ENCODE results near the gene RNF207. TPM values are rescaled to one million over a fixed set of nuclear protein-coding genes. Genes with fewer than 3 reads are reported as not detected.
"Not testable (repeated sequence)": the region's sequence is repeated elsewhere in the genome, so short reads cannot be mapped to it uniquely, and the experiment has no call there.

RNF207 gene
- total RNA-seq, 2 donors from 2014 or later = 35.8 to 38.3 TPM

GRCh38 chr1:6218375-6219164 lies 12.7 kb downstream of the RNF207 start:
- DNase-seq (no peak), ATAC-seq (no peak)
- intact Hi-C loops (cut with DNase I) = no loop called here

GRCh38 chr1:6219641-6220040 lies 13.7 kb downstream of the RNF207 start:
- DNase-seq; intact Hi-C loops (cut with DNase I); ATAC-seq: not testable (repeated sequence)

DNA sequence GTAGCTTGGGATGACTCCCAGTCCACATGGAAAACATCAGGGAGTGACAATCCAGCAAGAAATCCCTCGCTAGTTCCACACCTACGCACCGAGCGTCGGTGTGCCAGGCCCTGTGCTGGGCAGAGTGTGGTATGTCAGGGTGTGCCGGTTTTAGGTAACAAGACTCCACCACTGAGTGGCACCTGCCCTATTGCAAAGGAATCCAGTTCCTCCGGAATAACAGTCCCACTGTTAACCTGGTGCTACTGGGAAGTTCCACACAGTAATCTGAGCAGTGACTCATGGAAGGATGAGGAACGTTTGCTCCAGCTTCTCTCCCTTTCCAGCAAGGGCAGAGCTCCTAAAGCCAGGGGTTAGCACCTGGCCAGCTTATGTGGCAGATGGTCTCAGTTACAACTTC lies 14.3 kb downstream of the RNF207 start:
- DNase-seq (no peak), ATAC-seq (no peak)
- intact Hi-C loops (cut with DNase I) = no loop called here

GRCh38 chr1:6221210-6221784 lies 15.4 kb downstream of the RNF207 start:
- DNase-seq (no peak), ATAC-seq (no peak)
- intact Hi-C loops (cut with DNase I) = no loop called here

DNA sequence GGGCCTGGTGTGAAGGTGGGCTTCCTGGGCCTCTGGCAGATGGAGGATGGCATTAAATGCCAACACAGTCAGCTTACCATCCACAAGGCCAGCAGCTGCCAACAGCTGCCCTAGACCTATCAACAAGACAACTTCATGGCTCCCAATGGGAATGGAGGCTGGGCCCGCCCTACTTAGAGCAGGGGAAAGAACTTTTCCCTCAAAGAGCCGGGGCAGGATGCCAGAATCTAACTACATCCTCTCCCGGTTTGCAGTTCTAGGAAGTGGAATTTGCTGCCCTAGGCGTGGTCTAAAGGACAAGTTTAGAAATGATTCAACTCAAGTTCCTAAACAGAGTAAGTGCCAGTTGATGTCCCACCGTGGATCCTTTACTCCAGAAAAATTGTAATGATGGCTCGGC lies 16.7 kb downstream of the RNF207 start:
- ATAC-seq (peak; percentile 77 to 78), DNase-seq (peak; percentile 90)
- intact Hi-C loops (cut with DNase I) = no loop called here

DNA sequence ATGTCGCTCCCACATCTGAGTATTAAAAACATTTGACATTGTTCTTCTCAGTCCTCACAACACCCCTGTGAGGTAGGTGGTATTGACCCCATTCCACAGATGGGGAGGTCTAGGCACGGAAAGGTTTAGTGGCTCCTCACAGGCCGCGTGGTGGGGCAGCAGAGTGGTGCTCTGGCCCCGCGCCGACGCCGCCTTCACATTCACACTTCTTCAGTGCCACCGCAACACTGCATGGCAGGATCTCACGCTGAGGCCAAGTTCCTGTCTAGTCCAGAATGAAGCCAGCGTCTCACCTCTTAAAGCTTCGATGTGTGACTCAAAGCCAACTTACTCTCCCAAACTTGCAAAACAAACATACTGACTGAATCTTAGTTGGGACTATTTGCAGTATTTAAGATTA lies 17.7 kb downstream of the RNF207 start:
- ATAC-seq (peak; percentile 77 to 82), DNase-seq (peak; percentile 65)
- intact Hi-C loops (cut with DNase I) = no loop called here

- intact Hi-C loops (cut with DNase I) = no loop called here
- no peak for DNase-seq
Observed at GRCh38 chr1:6224718-6225117, 18.8 kb downstream of the RNF207 start.

GRCh38 chr1:6225651-6226050 lies 19.7 kb downstream of the RNF207 start:
- DNase-seq (no peak), ATAC-seq (no peak)
- intact Hi-C loops (cut with DNase I) = no loop called here

More at GRCh38 chr1:6224718-6225117, 18.8 kb downstream of the RNF207 start:
- ATAC-seq = peak in 1 of 2 donors; percentile 9

GRCh38 chr1:6233376-6233775 lies 27.5 kb downstream of the RNF207 start:
- ATAC-seq (no peak), DNase-seq (no peak)
- intact Hi-C loops (cut with DNase I) = no loop called here

DNA sequence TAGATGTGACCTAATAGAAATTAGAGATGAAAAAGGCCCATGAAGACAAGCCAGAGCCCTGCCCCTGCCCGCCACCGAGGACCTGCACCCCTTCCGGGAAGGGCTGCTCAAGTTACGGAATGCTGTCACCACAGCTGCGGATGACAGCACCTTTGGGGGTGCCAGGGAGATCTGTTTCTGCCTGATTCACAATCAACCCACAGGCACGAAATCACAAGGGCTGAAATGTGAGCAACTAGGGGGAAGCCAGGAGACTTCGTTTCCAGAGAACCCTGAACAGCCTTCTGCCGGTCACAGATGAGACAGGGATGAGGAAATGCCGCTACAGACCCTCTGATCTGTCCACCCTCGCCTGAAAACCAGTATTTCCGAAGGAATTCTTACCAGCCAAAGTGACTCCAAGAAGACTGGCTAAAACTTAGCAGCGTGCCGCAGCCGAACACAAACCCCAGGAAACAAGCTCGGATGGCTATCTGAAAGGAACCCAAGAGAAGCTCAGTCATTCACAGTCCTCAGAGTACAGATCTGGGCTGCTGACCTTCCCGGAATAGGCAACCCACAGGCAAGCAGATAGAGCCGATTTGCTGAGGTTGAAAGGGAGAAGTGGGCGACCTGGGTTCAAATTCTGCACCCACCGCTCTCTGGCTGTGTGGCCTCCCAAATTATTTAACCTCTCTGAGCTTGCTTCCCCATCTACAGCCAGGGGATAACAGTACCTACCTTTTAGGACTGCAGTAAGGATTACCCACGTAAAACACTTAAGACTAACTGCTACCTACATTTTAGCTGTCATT lies 28.8 kb downstream of the RNF207 start:
- ATAC-seq = no peak
- intact Hi-C loops (cut with DNase I) = loop anchor here in 1 of 2 donors (5.0 kb wide), 1 partner anchor 37 kb away; the partner anchor contains the start of gene RPL22
- DNase-seq = no peak

- no peak for DNase-seq
- intact Hi-C loops (cut with DNase I) = loop anchor here in 1 of 2 donors (5.0 kb wide), 1 partner anchor 38 kb away; the partner anchor contains the start of gene RPL22
- ATAC-seq = no peak
Observed at GRCh38 chr1:6235296-6235677, 29.4 kb downstream of the RNF207 start.

- intact Hi-C loops (cut with DNase I) = loop anchor here in 1 of 2 donors (5.0 kb wide), 1 partner anchor 40 kb away; the partner anchor contains the start of gene RPL22
- DNase-seq = no peak
- no peak for ATAC-seq
Observed at GRCh38 chr1:6237093-6237492, 31.2 kb downstream of the RNF207 start.

- intact Hi-C loops (cut with DNase I) = loop anchor here in 1 of 2 donors (5.0 kb wide), 1 partner anchor 42 kb away; the partner anchor contains the start of gene RPL22
- ATAC-seq (no peak), DNase-seq (no peak)
Observed at GRCh38 chr1:6239213-6239752, 33.4 kb downstream of the RNF207 start.

- DNase-seq (no peak), ATAC-seq (no peak)
- intact Hi-C loops (cut with DNase I) = loop anchor here (5.0 to 10.0 kb wide), 6 partner anchors 33 to 188 kb away; partner anchors contain the start of genes RNF207 (in 1 of the 2) and RPL22 (in 1 of the 2)
Observed at GRCh38 chr1:6239950-6240768, 34.2 kb downstream of the RNF207 start.

DNA sequence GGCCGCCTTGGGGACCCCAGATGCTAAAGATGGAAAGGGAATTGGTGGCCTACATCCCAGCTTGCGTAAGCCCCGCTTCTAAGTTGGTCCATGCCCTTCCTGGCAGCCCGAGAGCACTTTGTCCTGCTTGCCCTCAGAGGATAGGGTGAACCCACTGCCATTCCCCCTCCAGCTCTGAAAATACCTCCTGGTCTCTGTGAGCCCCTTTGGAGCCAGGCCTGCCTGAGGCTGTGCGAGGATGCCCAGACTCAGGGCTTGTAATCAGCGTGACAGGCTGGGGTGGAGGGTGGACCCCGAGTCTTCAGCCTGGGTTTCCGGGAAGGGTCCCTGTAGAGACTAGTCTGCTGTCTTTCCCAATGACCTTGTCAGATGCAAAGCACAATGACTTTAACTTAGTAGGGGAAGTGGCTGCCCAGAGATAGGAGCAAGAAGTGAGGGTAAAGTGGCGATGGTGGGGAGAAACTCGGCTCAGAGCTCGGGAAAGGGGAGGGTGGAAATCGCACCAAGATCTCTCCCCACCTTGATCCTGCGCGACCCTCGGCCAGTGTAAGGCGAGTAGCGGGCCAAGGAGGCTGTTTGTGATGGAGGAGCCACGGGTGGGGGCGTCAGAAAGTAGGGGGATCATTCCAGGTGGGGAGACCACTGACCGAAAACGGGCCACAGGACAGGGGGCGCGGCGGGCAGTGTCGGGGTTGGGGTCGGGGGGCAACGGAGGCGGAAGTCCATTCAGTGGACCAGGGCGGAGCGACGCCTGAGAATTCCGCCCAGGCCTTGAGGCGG lies 35.4 kb downstream of the RNF207 start:
- intact Hi-C loops (cut with DNase I) = loop anchor here (5.0 to 10.0 kb wide), 5 partner anchors 34 to 189 kb away; partner anchors contain the start of gene RNF207 (in 1 of the 2)
- ATAC-seq (no peak), DNase-seq (no peak)

DNA sequence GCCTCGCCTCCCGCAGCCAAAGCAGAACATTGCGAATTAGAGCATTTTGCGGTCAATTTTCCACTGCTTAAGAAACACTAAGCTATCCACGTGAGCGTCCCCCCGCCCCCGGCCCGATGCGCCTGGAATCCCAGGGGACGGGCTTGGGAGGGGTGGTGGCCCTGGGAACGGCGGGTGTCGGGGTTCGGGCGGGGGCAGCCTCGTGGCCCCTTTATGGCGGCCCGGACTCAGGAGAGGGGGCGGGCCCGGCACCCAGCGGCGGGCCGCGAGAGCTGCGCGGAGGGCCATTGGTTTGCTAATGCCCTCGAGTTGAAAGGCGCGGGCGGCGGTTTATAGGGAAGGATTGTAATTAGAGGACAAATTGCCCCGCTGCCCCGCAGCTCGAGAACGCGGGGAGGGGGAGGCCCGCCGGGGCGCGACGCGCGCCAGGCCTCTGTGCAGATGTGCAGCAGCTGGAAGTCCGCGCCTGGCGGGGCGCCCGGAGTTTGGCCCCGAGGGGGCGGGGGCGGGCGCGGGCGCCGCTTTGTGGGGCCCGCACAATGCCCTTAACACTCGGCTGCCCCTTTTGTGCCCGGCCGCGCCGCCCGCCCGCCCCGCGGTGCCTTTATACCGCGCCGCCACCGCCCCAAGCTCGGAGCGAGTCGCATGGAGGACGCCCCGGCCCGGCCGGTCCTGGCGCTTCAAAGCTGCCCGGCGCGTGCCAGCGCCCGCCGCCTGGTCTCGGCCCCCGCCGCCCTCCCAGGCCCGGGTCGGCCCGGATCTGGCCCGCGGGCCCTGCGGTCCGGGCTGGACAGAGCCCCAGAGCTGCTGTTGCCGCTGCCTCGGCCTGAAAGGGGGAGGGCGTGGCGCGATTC lies 36.2 kb downstream of the RNF207 start:
- ATAC-seq = no peak
- no peak for DNase-seq
- intact Hi-C loops (cut with DNase I) = loop anchor here (5.0 to 10.0 kb wide), 5 partner anchors 35 to 190 kb away; partner anchors contain the start of gene RNF207 (in 1 of the 2)
